HG02970 (cell line): ENCODE results near the gene PHKA2.

Experiments
- ATAC-seq: cut with Tn5 transposase; IDR thresholded peaks from one replicate; pipeline ENCODE4 v1.9.1; 2021; ENCODE audit warnings: mild to moderate bottlenecking, moderate library complexity, moderate number of reproducible peaks; ENCODE audit not compliant: unreplicated experiment, low FRiP score

PHKA2 gene

GRCh38 chrX:18893536-18893935 is 90.4 kb downstream of the PHKA2 start:
- no peak for ATAC-seq

- no peak for ATAC-seq
These were observed 91.0 kb downstream of the PHKA2 start for GRCh38 chrX:18892899-18893298.

- ATAC-seq = no peak
These were observed 92.4 kb downstream of the PHKA2 start for GRCh38 chrX:18891548-18891945.

- no peak for ATAC-seq
These were observed 93.0 kb downstream of the PHKA2 start for GRCh38 chrX:18890724-18891547.

- no peak for ATAC-seq
These were observed 93.9 kb downstream of the PHKA2 start for GRCh38 chrX:18890049-18890381.

- no peak for ATAC-seq
These were observed 94.4 kb downstream of the PHKA2 start for GRCh38 chrX:18889346-18890048.

- no peak for ATAC-seq
These were observed 95.6 kb downstream of the PHKA2 start for GRCh38 chrX:18888281-18888680.

GRCh38 chrX:18887825-18888212 is 96.1 kb downstream of the PHKA2 start:
- no peak for ATAC-seq

- ATAC-seq = no peak
These were observed 96.6 kb downstream of the PHKA2 start for GRCh38 chrX:18887177-18887824.

- ATAC-seq = peak; percentile 73
These were observed 97.4 kb downstream of the PHKA2 start for GRCh38 chrX:18886344-18887161.

- ATAC-seq = peak; percentile 10
These were observed 97.9 kb downstream of the PHKA2 start for GRCh38 chrX:18886005-18886343.

- ATAC-seq = no peak
These were observed 98.4 kb downstream of the PHKA2 start for GRCh38 chrX:18885328-18886004.

GRCh38 chrX:18884916-18885315 is 99.0 kb downstream of the PHKA2 start:
- ATAC-seq = no peak

GRCh38 chrX:18883961-18884765 is 99.8 kb downstream of the PHKA2 start:
- ATAC-seq = no peak

GRCh38 chrX:18883234-18883960 is 100.5 kb downstream of the PHKA2 start:
- ATAC-seq = no peak

GRCh38 chrX:18879144-18879543 is 104.8 kb downstream of the PHKA2 start:
- no peak for ATAC-seq

GRCh38 chrX:18877469-18877868 is 106.4 kb downstream of the PHKA2 start:
- ATAC-seq = no peak

- no peak for ATAC-seq
These were observed 108.5 kb downstream of the PHKA2 start for GRCh38 chrX:18875256-18875878.
